Left hindlimb (tissue), 1 donor: ENCODE data around the gene SREK1.

Source experiments
- DNase-seq: peaks from one replicate; pipeline ENCODE4 v3.0.0-alpha.2; 2018

Gene SREK1

DNA sequence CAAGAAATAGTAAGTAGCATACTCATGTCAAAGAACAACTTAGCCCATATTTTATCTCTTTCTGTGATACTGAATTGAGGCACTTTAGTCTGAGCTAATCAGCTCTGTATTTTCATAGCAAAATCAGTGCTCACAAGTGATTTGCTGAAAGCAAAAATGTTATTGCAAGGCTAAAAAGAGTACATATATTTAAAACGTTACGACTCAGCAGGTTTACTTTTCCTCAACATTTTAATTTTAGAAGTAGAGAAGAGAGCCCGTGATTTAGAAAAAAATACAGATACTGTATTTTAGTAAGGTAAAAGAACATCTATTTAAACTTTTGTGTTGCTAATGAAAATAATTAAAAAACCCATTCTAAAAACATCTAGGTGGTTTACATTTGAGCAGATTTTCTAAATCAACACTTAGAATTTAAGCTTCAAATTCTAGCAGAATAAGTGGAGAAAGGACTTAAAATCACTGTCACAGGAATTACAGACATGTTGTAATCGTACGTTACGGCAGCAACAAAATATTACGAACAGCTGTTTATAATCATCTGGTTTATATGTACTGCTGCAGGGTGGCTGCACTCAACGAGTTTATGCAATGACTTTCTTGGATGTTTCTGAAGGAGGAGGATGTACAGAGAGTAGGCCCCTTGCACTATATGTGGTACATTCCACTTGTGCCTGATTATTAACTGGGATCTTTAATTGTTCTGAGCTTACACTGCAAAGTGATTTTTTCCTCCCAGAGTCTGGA is 20.1 kb downstream of the SREK1 start:
- DNase-seq, result no peak

DNA sequence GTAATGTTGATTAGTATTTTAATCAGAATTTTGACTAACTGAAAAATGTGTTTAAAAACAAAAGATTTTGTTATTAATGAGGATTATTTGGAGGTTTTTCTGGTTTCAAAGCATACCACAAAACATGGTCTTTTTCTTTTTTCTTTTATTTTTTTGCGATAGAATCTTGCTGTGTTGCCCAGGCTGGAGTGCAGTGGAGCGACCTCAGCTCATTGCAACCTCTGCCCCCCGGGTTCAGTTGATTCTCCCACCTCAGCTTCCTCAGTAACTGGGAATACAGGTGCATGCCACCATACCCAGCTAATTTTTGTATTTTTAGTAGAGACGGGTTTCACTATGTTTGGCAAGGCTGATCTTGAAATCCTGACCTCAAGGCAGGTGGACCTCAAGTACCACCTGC is 24.1 kb downstream of the SREK1 start:
- no peak for DNase-seq

DNA sequence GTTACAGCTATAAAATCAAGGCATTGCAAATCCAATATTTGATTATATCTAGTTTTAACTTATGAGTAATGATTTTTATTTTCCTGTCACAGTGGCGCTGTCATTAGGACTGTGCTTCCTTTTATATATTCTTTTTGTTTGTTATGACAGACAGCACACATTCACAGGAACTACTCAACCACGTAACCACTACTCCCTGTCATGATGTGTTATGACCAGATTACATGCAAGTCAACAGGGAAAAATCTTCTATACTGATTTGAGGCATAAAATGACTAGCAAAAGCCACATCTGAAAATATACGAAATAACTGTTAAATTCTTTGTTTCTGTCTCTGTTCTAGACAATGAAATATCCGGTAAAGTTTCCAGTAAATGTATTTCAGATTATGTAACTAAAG is 25.4 kb downstream of the SREK1 start:
- DNase-seq, result no peak

DNA sequence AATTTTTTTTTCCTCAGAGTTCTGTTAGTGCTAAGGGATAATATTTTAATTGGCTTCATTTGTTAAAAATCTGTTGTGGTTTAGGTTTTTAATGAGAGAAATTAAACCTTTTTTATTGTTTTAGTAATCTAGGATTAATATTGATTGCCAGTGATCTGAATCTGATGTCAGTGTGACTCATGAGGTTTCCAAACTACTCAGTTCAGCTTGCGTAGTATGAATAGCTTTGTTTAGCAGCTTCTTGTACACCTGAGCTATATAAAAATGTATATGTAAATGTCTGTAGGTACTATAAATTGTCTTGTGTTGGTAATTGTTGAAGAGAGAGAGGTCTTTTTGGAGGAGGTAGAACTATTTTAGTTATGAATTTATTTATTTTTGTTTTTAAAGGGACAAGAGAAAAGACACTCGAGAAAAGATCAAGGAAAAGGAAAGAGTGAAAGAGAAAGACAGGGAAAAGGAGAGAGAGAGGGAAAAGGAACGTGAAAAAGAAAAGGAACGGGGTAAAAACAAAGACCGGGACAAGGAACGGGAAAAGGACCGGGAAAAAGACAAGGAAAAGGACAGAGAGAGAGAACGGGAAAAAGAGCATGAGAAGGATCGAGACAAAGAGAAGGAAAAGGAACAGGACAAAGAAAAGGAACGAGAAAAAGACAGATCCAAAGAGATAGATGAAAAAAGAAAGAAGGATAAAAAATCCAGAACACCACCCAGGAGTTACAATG is 26.3 kb downstream of the SREK1 start:
- DNase-seq, result no peak

DNA sequence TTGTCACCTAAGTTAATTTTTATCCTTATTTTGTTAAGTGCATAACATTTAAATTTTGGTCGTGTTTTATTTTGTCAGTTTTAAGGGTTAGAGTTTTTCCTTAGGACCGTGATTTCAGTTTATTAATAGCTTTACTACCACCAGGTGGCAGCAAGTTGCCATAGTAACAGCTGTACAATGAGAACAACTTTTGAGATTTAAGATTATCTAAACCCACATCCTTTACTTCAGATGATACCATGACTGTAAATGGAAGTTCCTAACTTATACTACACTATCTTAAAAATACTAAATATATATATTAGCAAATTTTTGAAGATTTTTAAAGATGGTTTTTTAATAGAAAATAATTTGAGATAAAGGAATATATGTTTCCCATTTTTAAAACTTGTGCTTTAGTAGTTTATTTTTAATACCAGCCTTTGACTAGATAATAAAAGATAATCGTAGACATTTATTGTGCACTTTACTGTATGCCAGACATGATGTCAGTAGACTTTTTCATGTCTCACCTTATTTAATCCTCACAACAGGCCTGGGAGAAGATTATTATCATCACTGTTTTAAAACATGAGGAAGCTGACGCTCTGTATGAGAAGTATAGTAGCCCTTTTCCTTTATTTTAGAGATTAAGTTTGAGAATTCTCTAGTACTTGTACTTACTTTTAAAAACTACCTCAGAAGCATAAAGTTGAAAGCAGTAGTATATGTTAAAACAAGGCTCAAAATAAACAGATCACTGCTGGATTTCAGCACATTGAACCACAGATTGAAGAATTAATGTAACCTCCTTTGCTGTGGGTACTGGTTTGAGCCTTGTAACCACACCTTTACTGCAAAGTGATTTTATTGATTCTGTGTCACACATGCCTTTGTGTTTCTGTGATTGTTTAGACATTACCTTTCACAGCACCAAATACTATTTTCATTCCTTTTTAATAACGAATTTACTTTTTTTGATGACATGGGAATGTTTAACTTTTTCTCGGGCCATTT is 27.5 kb downstream of the SREK1 start:
- DNase-seq, result no peak

DNA sequence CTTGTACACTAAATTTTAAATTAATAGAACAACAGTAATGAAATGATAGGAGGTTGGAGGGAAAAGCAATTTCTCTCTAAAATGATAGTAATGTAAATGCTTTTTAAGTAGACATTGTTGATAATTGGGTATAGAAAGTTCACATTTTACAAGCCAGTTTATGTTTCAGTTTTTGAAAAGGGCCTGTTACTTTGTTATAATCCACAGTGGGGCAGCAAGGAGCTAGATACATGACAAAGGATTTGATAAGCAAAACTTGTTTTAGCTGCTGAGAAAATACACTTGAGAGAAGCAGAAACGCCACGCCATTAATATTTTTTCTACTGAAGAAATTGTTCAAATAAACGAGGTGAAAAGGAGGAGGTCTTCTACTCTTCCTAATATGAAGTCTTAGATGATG is 30.2 kb downstream of the SREK1 start:
- DNase-seq, result no peak

DNA sequence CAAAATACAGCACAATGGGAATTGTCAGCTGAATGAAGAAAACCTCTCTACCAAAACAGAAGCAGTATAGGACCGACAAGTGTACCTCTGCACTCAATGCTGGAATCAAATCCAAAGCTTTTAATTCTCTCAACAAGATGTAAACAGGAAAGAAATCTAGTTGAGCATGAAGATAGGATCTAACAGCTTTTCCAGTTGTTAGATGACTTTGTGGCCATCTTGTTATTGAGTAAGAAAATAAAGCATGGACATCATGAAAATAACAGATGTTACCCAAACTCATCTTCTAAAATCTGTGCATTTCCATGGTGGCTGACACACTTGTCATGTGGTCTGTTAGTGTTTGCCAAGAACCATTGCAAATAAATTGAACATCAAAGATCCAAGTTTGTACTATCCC is 34.7 kb downstream of the SREK1 start:
- no peak for DNase-seq

DNA sequence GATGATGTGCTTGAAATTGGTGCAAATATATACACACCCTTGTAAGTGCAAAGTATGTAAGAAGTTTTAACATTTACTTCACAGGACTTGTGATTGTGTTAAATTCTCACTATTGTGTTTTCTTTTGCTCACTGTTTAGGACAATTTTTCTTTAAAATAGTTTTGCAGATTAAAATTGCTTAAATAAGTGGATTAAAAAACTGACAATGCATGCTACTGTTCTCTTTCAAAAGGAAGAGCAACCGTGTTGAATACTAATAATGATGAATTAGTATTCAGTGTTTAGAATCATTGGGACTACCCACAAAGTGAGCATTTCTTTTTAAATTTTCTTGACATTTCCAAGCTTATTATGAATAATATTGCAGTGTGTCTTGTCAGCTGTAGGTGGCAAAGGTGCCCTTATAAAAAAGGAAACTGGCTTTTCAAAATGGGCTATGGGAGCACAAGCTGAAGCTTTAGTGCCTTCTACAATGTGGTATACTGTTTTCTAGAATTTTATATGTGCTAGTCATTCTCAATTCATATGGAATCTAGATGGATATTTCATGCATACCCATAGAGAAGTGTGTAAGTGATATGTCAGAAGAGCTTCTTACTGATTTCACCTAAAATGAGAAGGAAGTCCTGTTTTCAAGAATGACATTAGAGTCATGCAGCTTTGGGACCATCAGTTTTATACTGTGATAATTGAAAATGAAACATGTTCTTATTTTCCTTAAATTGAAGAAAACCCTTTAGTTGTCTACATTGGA is 35.4 kb downstream of the SREK1 start:
- no peak for DNase-seq

DNA sequence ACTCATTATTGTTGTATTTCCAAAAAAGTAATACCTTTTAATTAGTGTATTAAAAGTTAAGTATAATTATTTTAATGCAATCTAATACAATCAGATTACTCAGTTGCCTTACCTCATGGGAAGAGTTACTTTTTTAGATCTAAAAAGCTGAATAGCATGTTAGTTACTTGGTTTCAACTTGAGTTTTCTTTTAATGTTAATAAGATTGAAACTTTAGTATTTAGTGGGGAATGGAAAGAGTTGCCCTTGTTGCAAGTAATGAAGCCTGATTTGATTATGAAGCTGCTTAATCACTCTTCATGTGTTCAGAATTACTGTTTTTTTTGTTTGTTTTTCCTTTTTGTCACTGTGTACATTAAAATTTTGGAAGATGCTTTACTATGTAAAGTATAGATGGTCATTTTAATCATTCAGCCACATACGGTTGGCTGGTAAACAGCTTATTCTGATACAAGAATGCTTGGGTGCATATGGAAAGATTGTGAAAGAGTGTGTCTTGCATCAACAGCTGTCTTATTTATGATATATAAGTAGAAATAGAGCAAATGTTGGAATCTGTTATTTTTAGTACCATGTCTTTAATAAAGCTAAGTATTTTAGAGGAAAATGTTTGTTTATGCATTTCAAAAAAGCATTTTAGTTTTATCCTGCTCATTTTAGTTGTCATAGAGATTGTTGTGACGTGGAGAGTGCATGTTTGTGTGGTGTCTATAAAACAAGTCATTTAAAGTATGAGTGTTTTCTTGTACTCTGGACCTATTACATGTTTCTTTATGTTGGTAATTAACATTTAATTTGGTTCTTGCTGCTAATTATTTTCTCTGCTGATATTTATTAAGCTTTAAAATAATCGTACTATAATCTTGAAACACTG is 36.4 kb downstream of the SREK1 start:
- DNase-seq, result no peak

DNA sequence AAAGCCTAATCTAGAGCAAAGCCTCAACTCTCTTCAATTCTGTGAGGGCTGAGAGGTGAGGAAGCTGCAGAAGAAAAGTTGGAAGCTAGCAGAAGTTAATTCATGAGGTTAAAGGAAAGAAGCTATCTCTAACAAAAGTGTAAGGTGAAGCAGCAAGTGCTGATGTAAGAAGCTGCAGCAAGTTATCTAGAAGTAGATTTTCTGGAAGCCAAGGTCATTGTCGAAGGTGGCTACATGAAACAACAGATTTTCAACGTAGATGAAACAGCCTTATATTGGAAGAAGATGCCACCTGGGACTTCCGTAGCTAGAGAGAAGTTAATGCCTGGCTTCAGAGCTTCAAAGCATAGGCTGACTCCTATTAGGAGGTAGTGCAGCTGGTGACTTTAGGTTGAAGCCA is 42.0 kb downstream of the SREK1 start:
- no peak for DNase-seq

DNA sequence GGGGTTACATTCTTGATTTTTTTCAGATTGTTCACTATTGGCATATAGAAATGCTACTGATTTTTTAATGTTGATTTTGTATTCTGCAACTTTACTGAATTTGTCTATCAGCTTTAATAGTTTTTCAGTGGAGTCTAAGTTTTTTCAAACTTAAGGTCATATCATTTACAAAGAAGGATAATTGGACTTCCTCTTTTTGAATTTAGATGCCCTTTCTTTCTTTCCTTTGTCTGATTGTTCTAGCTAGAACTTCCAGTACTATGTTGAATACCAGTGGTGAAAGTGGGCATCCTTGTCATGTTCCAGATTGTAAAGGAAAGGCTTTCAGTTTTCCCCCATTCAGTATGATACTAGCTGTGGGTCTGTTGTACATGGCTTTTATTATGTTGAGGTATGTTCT is 49.3 kb downstream of the SREK1 start:
- DNase-seq, result no peak

DNA sequence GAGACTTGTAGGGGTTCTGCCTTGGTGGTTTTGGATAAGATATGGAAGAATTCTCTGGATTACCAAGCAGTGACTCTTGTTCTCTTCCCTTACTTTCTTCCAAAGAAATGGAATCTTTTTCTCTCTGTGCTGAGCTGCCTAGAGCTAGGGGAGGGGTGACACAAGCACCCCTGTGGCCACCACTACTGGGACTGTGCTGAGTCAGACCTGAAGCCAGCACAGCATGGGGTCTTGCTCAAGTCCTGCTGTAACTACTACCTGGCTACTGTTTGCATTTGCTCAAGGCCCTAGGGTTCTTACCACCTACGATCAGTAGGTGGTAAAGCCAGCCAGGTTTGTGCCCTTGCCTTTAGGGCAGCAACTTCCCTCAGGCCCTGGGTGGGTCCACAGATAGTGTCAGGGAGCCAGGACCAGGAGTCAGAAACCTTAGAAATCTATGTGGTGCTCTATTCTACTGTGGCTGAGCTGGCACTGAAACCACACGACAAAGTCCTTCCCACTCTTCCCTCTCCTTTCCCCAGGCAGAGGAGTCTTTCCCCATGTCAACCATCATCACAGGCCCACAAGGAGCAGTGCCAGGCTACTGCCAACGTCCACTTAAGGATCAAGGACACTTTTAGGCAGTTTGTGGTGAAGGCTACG is 53.8 kb downstream of the SREK1 start:
- DNase-seq, result no peak

DNA sequence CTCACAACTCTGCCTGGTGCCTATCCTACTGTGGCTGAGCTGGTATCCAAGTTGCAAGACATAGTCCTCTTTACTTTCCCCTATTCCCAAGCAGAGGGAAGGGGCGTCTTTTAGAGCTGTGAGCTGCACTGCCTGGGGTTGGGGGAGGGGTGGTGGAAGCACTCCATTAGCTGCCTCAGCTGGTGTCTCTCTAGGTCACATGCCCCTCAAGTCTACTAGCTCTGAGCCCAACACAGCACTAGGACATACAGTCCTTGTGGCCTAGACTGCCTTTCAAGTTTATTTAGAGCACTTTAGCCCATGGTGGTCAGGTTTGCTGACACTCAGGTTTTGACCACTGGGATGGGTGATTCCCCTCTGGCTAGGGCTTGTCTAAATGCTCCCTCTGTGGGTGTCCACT is 54.7 kb downstream of the SREK1 start:
- DNase-seq, result no peak

DNA sequence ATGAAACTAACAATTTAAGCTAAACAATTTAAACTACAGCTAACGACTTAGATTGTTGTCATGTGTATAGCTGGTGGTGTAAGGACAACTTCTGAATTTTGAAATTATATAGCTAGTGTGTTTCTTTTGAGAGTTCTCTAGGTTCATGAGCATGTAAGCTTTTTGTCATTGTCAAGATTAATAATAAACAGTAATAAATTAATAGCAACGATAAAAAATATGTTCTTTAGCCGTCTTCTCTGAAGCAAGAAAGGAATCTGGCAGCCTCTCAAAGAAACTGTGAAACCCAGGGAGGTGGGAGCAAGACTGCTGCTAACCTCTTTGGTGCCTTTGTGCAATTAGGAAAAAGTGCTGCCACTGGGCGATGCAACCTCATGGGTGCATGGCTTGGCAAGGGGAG is 59.4 kb downstream of the SREK1 start:
- DNase-seq, result no peak

DNA sequence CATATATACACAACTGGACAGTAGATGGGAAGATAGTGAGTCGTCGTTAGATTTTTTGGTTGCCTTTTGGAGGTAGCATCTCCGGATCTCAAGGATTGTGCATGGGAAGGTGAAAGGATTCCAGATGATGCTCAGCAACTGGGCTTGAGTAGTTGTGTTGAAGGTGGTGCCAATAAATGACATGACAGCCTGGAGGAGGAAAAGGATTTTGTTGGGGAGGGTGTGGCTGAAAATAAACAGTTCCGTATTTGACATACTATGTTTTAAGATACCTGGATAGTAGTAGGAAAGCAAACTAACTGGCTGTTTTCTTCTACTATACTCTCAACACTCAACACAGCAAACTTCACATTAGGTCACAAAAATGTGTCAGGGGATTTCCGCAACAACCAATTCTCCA is 62.4 kb downstream of the SREK1 start:
- DNase-seq, result no peak

DNA sequence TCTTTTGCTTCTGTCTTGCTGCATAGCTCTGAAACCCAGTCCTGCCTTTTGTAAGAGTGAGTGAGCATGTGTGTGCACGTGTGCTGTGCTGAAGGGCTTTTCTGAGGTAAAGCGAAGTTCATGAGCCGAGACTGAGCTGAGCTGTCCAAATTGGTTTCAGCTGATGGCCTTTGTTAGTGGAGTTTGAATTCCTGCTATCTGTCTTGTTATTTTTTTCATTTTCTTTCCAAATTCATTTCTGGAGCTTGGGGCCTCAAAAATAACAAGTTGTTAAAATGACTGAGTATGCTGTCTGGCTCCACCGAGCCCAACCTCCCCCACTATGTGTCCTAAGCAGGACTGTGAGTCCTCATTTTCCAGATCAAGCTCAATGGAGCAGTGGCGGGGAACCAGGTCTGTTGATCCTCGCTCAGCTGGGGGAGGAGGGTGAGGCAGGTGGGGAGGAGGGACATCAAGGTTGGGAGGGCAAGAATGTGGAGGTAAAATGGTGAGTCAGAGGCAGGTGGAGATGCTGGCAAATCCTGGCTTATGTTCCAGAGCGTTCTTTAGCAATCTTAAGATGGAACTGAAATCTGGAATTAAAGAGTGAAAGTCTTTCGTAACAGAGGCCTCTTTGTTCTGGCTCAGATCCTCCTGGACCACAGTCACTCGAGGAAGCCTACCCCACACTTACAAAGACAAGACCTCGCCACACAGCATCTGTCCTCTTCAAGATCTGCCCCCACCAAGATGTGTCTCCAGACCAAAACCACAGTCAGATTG is 63.9 kb downstream of the SREK1 start:
- no peak for DNase-seq

DNA sequence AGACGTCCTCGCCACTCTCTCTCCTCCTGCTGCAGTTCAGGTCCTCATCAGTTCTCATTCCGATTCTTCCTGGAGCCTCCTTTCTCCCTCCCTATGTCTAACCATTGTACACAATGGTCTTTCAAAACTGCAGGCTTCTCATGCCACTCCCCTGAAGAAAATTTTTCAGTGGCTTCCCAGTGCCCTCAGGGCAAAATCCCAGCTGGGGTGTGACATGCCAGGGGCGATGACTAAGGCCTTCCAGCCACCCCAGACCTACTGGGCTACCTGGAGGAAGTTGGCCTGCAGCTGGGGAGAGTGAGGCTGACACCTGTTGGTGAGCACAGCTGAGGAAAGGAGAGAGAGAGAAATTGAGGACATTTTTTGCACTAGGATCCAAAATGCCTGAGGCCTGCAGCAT is 65.2 kb downstream of the SREK1 start:
- DNase-seq, result no peak

DNA sequence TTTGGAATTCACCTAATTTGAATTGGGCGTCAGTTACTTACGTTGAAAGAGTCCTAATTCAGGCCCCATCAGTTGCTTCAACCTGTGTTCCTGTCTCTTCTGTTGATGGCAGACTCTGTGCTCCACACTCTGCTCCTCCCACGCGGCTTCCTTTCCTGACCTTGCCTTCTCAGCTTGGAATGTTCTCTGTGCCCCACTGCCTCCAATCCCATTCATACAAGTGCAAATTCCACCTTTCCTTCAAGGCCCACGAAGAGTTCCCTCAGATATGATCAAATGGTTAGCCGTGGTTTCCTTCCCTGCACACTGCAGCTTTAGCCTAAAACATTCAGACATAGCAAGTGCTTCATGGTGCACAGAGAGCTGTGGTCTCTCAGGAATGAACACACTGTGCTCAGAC is 65.7 kb downstream of the SREK1 start:
- no peak for DNase-seq

DNA sequence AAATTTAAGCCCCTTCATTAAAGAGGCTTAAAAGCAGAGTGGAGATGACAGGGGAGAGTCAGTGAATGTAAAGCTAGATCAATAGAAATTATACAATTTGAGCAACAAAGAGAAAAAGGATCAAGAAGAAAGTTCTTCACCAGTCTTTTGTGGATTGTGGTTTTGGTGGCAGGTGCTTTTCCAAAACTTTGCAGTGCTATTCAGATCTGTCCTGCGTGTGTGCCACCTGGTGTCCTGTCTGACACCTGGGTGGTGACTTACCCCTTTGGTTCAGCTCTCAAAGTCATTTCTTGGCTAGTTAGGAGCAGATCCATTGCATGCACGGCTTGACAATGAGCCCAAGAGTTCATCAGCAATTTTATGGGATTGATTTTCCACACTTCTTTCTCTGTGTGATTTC is 69.4 kb downstream of the SREK1 start:
- DNase-seq, result no peak

DNA sequence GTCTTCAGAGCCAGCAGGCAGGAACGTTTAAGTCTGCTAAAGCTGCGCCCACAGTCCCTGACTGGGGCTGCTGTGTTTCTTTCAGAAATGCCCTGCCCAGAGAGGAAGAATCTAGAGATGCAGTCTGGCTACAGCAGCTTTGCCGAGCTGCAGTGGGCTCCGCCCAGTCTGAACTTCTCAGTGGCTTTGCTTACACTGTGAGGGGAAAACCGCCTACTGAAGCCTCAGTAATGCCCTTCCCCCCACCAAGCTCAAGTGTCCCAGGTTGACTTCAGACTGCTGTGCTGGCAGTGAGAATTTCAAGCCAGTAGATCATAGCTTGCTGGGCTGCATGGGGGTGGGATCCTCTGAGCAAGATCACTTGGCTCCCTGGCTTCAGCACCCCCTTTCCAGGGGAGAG is 78.4 kb downstream of the SREK1 start:
- DNase-seq, result no peak
